ENCODE results near the gene ACTR10. TPM values are rescaled to one million over a fixed set of nuclear protein-coding genes. Genes with fewer than 3 reads are reported as not detected.

Gene ACTR10
- total and polyA plus RNA-seq, 9 of the 15 experiments (the other 6 are each of a cell fraction or from before 2014, with no cell fraction given): 22.0 to 66.1 (median 34.1) TPM

- no peak for TF ChIP-seq MBD1 (CRISPR knock-in tag; IDR thresholded peaks at IDR 0.05)
- TF ChIP-seq ZNF41 (CRISPR knock-in tag; conservative IDR thresholded peaks at IDR 0.05): no peak
- no peak for TF ChIP-seq DIDO1 (tag; IDR thresholded peaks at IDR 0.05; ENCODE audit: low read depth)
- no peak for TF ChIP-seq CHD2 (IDR thresholded peaks at IDR 0.05; ENCODE audit: low read depth, low read length)
- no peak for TF ChIP-seq KDM5B (IDR thresholded peaks at IDR 0.05; ENCODE audit: insufficient replicate concordance, low read depth, low read length)
- TF ChIP-seq, protein P1, sequence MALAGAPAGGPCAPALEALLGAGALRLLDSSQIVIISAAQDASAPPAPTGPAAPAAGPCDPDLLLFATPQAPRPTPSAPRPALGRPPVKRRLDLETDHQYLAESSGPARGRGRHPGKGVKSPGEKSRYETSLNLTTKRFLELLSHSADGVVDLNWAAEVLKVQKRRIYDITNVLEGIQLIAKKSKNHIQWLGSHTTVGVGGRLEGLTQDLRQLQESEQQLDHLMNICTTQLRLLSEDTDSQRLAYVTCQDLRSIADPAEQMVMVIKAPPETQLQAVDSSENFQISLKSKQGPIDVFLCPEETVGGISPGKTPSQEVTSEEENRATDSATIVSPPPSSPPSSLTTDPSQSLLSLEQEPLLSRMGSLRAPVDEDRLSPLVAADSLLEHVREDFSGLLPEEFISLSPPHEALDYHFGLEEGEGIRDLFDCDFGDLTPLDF (CRISPR knock-in tag; IDR thresholded peaks at IDR 0.05): no peak
- no peak for TF ChIP-seq ZNF77 (CRISPR knock-in tag; IDR thresholded peaks at IDR 0.05)
- TF ChIP-seq HEY1 (CRISPR knock-in tag; IDR thresholded peaks at IDR 0.05; ENCODE audit: borderline replicate concordance): no peak
- peak; percentile 94 for TF ChIP-seq JUND (IDR thresholded peaks at IDR 0.05; ENCODE audit: borderline replicate concordance, low read depth, low read length)
- TF ChIP-seq JUND (tag; IDR thresholded peaks at IDR 0.05; ENCODE audit: borderline replicate concordance, low read depth, low read length): peak; percentile 88; the same call in 2 of the 3 replicates
- peak; percentile 56 for TF ChIP-seq SOX6 (IDR thresholded peaks at IDR 0.05)
- TF ChIP-seq ZNF311 (CRISPR knock-in tag; IDR thresholded peaks at IDR 0.05): no peak
- TF ChIP-seq TEAD1 (CRISPR knock-in tag; IDR thresholded peaks at IDR 0.05): no peak
- peak; percentile 98 for TF ChIP-seq NFE2 (IDR thresholded peaks at IDR 0.05; ENCODE audit: low read depth)
- no peak for TF ChIP-seq ZNF586 (CRISPR knock-in tag; conservative IDR thresholded peaks at IDR 0.05)
- no peak for TF ChIP-seq CHD4 (IDR thresholded peaks at IDR 0.05; ENCODE audit: insufficient read depth, insufficient replicate concordance, low read depth, low read length, poor library complexity, severe bottlenecking)
- TF ChIP-seq POLR2AphosphoS2 (IDR thresholded peaks at IDR 0.05; ENCODE audit: low read length): no peak
- TF ChIP-seq ID3 (CRISPR knock-in tag; IDR thresholded peaks at IDR 0.05): no peak
- TF ChIP-seq ID3 (tag; IDR thresholded peaks at IDR 0.05): no peak
- TF ChIP-seq ZFX (CRISPR knock-in tag; IDR thresholded peaks at IDR 0.05): no peak
- no peak for TF ChIP-seq RBM34 (IDR thresholded peaks at IDR 0.05; ENCODE audit: borderline replicate concordance, insufficient read depth, low read length)
- peak; percentile 95 for TF ChIP-seq FOSL1 (tag; conservative IDR thresholded peaks at IDR 0.05)
- no peak for TF ChIP-seq CBX5 (IDR thresholded peaks at IDR 0.05; ENCODE audit: borderline replicate concordance, low read depth)
- TF ChIP-seq, protein P2, sequence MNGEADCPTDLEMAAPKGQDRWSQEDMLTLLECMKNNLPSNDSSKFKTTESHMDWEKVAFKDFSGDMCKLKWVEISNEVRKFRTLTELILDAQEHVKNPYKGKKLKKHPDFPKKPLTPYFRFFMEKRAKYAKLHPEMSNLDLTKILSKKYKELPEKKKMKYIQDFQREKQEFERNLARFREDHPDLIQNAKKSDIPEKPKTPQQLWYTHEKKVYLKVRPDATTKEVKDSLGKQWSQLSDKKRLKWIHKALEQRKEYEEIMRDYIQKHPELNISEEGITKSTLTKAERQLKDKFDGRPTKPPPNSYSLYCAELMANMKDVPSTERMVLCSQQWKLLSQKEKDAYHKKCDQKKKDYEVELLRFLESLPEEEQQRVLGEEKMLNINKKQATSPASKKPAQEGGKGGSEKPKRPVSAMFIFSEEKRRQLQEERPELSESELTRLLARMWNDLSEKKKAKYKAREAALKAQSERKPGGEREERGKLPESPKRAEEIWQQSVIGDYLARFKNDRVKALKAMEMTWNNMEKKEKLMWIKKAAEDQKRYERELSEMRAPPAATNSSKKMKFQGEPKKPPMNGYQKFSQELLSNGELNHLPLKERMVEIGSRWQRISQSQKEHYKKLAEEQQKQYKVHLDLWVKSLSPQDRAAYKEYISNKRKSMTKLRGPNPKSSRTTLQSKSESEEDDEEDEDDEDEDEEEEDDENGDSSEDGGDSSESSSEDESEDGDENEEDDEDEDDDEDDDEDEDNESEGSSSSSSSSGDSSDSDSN (IDR thresholded peaks at IDR 0.05; ENCODE audit: borderline replicate concordance in 1 of 2, low read depth in 2 of 2, low read length in 2 of 2): no peak
- no peak for TF ChIP-seq ARHGAP35 (IDR thresholded peaks at IDR 0.05; ENCODE audit: partially characterized antibody)
- no peak for TF ChIP-seq KLF16 (IDR thresholded peaks at IDR 0.05)
Observed at GRCh38 chr14:58171090-58171489, 28.9 kb upstream of the ACTR10 start (continued).
